Lower leg skin (tissue), 4 donors: ENCODE measurements around the gene NMT2. TPM values are rescaled to one million over a fixed set of nuclear protein-coding genes. Genes with fewer than 3 reads are reported as not detected.

Experiments used
- DNase-seq, 2 donors: peaks; one replicate each; pipeline ENCODE4 v3.0.0-alpha.2; 2019; ENCODE audit warnings: low spot score in 2 of 2
- H3K4me3 ChIP-seq: fragments of 200-600 bp; sonication (generic); 2 replicates; pipeline ENCODE4 v1.5.1; 2017; ENCODE audit warnings: mild to moderate bottlenecking, low read depth; ENCODE audit not compliant: poor library complexity, severe bottlenecking
- CTCF ChIP-seq, 3 donors: fragments of 450-650 bp; IDR thresholded peaks; one replicate each; pipeline ENCODE4 v1.5.1; 2016; ENCODE audit warnings: antibody characterized with exemption in 3 of 3, mild to moderate bottlenecking in 3 of 3, moderate library complexity in 2 of 3
- POLR2A ChIP-seq, 2 donors: fragments of 450-650 bp; IDR thresholded peaks; one replicate each; pipeline ENCODE4 v1.6.1; 2016 to 2017; ENCODE audit warnings: antibody characterized with exemption in 2 of 2, mild to moderate bottlenecking in 1 of 2, moderate library complexity in 1 of 2
- whole genome bisulfite sequencing, 2 donors: methylation state at CpG; one replicate each; pipeline ENCODE4 v1.1.5; 2018; 5-methylcytosine and 5-hydroxymethylcytosine counted together
- intact Hi-C: fragments of 100-400 bp; cut with DNase I; formaldehyde crosslinking; loops from one replicate; pipeline ENCODE4 v1.15.0; 2023; ENCODE audit warnings: low total_unique reads
- total RNA-seq, 4 donors: library from RNA; depleted of rRNA; stranded (reverse); fragments of >200 nt; gene quantifications; one replicate each; pipeline ENCODE4 v1.1.0, GENCODE V29; 2016

The NMT2 gene
- total RNA-seq, 4 donors from 2014 or later: 15.9 to 23.4 (median 20.9) TPM

GRCh38 chr10:15103513-15103912 lies 65.0 kb downstream of the NMT2 start:
- no peak for TF ChIP-seq CTCF (IDR thresholded peaks at IDR 0.05)
- no peak for TF ChIP-seq POLR2A (IDR thresholded peaks at IDR 0.05)
- peak in 1 of 2 donors; percentile 3 for DNase-seq
- intact Hi-C loops: loop anchor here (10.0 kb wide), 1 partner anchor 609 kb away; no protein-coding TSS in a partner anchor
- no peak overlapping the region for H3K4me3 ChIP-seq
- WGBS, 2 donors: 84 to 88% methylated on average over 9 of the region's 9 CpGs

- intact Hi-C loops: loop anchor here (10.0 kb wide), 2 partner anchors 225 to 605 kb away; partner anchors contain the start of gene SUV39H2
Observed at GRCh38 chr10:15099886-15100285, 68.6 kb downstream of the NMT2 start.

GRCh38 chr10:15097011-15097812 lies 71.3 kb downstream of the NMT2 start, which contains the start of gene RPP38:
TSS of gene RPP38 (plus strand) at chr10:15097355. CDS start at chr10:15103315, 5,960 bp downstream.
- TF ChIP-seq CTCF (IDR thresholded peaks at IDR 0.05) (no peak), POLR2A (IDR thresholded peaks at IDR 0.05) (no peak)
- intact Hi-C loops: loop anchor here (10.0 kb wide), 1 partner anchor 222 kb away; the partner anchor contains the start of gene SUV39H2
- peak; percentile 93 to 99 for DNase-seq
- WGBS, 2 donors: 0 to 1% methylated on average over 17 to 77 of the region's 84 CpGs
- H3K4me3 ChIP-seq: peak within 1 kb of the TSS; percentile 84

More at GRCh38 chr10:15099886-15100285, 68.6 kb downstream of the NMT2 start:
- TF ChIP-seq CTCF (IDR thresholded peaks at IDR 0.05): no peak
- DNase-seq: no peak
- H3K4me3 ChIP-seq: no peak overlapping the region
- WGBS, 2 donors: 80 to 90% methylated on average over 4 of the region's 4 CpGs

GRCh38 chr10:15096661-15097010 lies 71.9 kb downstream of the NMT2 start:
- no peak for TF ChIP-seq POLR2A (IDR thresholded peaks at IDR 0.05)
- TF ChIP-seq CTCF (IDR thresholded peaks at IDR 0.05): no peak
- intact Hi-C loops: loop anchor here (10.0 kb wide), 1 partner anchor 222 kb away; the partner anchor contains the start of gene SUV39H2
- no peak for DNase-seq
- 1 to 2% methylated on average over 11 of the region's 11 CpGs for WGBS, 2 donors
- H3K4me3 ChIP-seq: peak overlapping the region; percentile 84

- no peak overlapping the region for H3K4me3 ChIP-seq
- WGBS, 2 donors: 87 to 90% methylated on average over 16 of the region's 16 CpGs
- intact Hi-C loops: loop anchor here (10.0 kb wide), 1 partner anchor 218 kb away; the partner anchor contains the start of gene SUV39H2
- peak in 1 of 2 donors; percentile 46 for DNase-seq
- TF ChIP-seq POLR2A (IDR thresholded peaks at IDR 0.05) (no peak), CTCF (IDR thresholded peaks at IDR 0.05) (no peak)
Observed at GRCh38 chr10:15092855-15093408, 75.6 kb downstream of the NMT2 start.
